HG03039 (cell line): Measurements from ENCODE around the gene SGPP1.
"Not testable (repeated sequence)": the region's sequence is repeated elsewhere in the genome, so short reads cannot be mapped to it uniquely, and the experiment has no call there.

Experiments
- ATAC-seq: cut with Tn5 transposase; IDR thresholded peaks from one replicate; pipeline ENCODE4 v1.9.1; 2021; ENCODE audit warnings: mild to moderate bottlenecking, moderate library complexity; ENCODE audit not compliant: unreplicated experiment

SGPP1 gene

GRCh38 chr14:63726499-63726898, 1.4 kb downstream of the SGPP1 start:
- ATAC-seq = no peak

GRCh38 chr14:63725786-63726460, 1.9 kb downstream of the SGPP1 start:
- no peak for ATAC-seq

GRCh38 chr14:63717702-63718101, 10.2 kb downstream of the SGPP1 start:
- ATAC-seq = no peak

GRCh38 chr14:63715360-63715759, 12.5 kb downstream of the SGPP1 start:
- ATAC-seq = no peak

GRCh38 chr14:63713764-63714163, 14.1 kb downstream of the SGPP1 start:
- no peak for ATAC-seq

GRCh38 chr14:63713058-63713457, 14.8 kb downstream of the SGPP1 start:
- no peak for ATAC-seq

GRCh38 chr14:63712123-63712522, 15.7 kb downstream of the SGPP1 start:
- no peak for ATAC-seq

GRCh38 chr14:63710497-63710896, 17.4 kb downstream of the SGPP1 start:
- no peak for ATAC-seq

GRCh38 chr14:63709589-63709988, 18.3 kb downstream of the SGPP1 start:
- no peak for ATAC-seq

- no peak for ATAC-seq
Measured at GRCh38 chr14:63707216-63707615, 20.6 kb downstream of the SGPP1 start.

- ATAC-seq = peak; percentile 64
Measured at GRCh38 chr14:63705561-63706070, 22.2 kb downstream of the SGPP1 start.

GRCh38 chr14:63702530-63702929, 25.3 kb downstream of the SGPP1 start:
- not testable (repeated sequence) for ATAC-seq

GRCh38 chr14:63701606-63702299, 26.1 kb downstream of the SGPP1 start:
- ATAC-seq = no peak

- no peak for ATAC-seq
Measured at GRCh38 chr14:63692310-63693020, 35.4 kb downstream of the SGPP1 start.

GRCh38 chr14:63689132-63689531, 38.7 kb downstream of the SGPP1 start:
- ATAC-seq = no peak

- ATAC-seq = no peak
Measured at GRCh38 chr14:63686926-63687325, 40.9 kb downstream of the SGPP1 start.

- ATAC-seq = no peak
Measured at GRCh38 chr14:63685401-63685800, 42.5 kb downstream of the SGPP1 start.

- ATAC-seq = no peak
Measured at GRCh38 chr14:63682727-63683593, 44.9 kb downstream of the SGPP1 start.

- no peak for ATAC-seq
Measured at GRCh38 chr14:63678536-63678935, 49.3 kb downstream of the SGPP1 start.

- no peak for ATAC-seq
Measured at GRCh38 chr14:63677891-63678379, 49.9 kb downstream of the SGPP1 start.

- no peak for ATAC-seq
Measured at GRCh38 chr14:63676615-63677014, 51.2 kb downstream of the SGPP1 start.
